Right hindlimb (tissue), 1 donor: ENCODE results near the gene SLC12A5.

ENCODE experiments used
- DNase-seq: peaks from one replicate; pipeline ENCODE4 v3.0.0-alpha.2; 2018

Gene SLC12A5

GRCh38 chr20:46030284-46031013 lies 1.4 kb downstream of the SLC12A5 start:
- no peak for DNase-seq

DNA sequence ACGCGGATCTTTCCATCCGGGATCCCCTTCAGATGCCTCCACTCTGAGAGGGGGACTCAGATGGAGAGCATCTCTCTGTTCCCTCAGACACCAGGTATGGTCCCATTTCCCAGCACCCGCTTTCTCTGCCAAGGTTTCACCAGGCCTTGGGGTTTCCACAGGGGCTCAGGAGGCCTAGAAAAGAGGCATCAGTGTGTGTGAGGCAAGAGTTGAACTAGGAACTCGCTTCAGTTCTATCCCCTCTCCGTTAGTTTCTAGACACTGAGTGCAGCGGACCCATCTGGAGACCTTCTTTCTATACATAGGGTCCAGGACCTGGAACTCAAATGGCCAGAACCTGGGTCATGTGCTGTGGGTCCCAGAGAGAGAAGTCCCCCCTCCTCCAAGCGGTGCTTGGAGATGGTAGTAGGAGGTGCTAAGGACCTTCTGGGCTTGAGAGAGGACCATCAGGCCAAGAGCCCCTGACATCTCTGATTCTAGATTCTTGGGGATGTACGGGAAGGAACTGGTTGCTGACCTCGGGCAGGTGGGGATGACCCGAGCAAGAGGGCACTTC lies 2.1 kb downstream of the SLC12A5 start:
- DNase-seq, result no peak

DNA sequence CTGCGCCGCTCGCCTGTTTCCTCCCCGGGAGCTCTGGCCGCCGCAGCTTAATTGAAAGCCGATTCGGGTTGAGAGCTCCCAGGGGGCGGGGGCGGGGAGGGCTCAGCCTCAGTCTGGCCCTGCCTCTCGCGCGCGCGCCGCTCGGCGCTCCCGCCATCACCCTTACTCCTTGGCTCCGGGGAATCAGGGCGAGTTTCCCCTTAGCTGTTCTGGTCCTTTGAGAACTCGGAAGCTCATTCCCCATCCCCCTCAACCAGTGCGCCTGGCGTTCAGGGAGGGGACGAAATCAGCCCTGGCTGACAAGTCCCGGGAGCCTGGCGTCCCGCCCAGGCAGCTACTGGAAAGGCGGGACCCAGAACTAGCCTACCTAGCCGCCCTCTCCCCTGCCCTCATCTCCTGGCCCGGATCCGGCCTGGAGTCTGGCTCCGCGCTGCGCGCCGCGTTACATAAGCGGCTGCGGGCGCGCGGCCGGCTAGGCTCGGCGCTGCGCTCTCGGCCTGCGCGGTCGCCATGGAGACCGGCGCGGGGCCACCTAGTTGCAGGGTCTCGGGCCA lies 2.8 kb downstream of the SLC12A5 start:
- no peak for DNase-seq

DNA sequence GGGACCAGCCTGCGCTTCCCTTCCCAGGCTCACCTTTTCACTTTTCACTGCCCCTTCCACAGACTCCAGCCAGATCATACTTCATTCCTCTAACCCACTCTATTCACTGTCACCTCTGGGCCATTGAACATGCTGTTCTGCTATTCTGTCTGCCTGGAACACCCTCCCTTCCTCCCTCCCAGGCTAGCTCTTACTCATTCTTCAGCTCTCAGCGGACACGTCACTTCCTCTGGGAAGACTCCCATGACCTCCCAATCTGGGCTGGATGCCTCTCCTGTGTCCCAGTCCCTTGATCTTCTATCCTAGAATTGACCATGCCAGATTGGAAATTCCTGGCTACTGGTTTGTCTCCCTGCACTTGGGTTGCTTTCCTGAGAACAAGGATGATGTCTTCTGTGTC lies 5.0 kb downstream of the SLC12A5 start:
- DNase-seq, result no peak

DNA sequence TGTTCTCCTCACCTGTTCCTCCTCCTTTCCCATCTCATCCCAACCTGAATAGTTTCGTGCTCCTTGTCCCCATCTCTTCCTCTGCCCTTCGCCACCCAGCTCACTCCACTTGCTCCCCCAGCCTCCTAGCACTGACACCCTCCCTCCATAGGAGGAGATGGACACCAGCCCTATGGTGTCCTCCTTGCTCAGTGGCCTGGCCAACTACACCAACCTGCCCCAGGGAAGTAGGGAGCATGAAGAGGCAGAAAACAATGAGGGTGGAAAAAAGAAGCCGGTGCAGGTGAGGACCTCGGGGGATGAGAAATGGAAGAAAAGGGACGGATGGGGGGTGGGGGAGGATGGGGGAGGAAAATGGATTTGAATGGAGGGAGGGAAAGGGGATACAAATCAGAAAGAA lies 6.2 kb downstream of the SLC12A5 start:
- no peak for DNase-seq

DNA sequence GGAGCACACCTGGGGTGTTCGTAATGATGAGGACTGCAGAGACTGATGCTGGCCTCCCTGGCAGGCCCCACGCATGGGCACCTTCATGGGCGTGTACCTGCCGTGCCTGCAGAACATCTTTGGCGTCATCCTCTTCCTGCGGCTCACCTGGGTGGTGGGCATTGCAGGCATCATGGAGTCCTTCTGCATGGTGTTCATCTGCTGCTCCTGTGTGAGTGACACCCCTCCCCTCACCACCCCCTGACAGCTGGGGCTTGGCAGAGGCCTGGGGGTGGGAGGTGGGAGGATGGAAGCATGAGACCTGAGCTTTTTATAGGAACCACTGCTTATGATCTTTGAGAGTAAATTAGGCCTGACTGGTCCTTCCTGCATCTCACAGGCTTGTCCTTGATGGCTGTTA lies 6.7 kb downstream of the SLC12A5 start:
- no peak for DNase-seq

- no peak for DNase-seq
Observed at GRCh38 chr20:46036370-46036769, 7.4 kb downstream of the SLC12A5 start.

DNA sequence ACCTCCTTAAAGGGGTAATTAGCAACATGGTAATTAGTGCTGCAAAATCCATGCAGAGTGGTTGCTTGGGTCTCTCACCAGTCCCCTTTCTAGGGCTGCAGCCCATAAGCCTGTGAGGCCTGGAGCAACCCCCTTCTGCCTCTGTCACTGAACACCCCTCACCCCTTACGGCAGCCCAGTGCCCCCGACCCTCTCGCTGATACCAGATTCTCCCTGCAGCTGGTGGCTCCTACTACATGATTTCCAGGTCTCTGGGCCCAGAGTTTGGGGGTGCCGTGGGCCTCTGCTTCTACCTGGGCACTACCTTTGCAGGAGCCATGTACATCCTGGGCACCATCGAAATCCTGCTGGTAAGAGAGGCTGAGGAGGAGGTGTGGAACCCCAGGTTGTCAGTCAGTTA lies 8.0 kb downstream of the SLC12A5 start:
- DNase-seq, result no peak

GRCh38 chr20:46040902-46041535 lies 12.0 kb downstream of the SLC12A5 start:
- peak; percentile 63 for DNase-seq

- DNase-seq, result no peak
Observed at GRCh38 chr20:46043556-46043955, 14.5 kb downstream of the SLC12A5 start.

GRCh38 chr20:46044896-46045295 lies 15.9 kb downstream of the SLC12A5 start:
- no peak for DNase-seq

GRCh38 chr20:46046588-46047310 lies 17.7 kb downstream of the SLC12A5 start:
- no peak for DNase-seq

GRCh38 chr20:46047821-46048220 lies 18.8 kb downstream of the SLC12A5 start:
- no peak for DNase-seq

DNA sequence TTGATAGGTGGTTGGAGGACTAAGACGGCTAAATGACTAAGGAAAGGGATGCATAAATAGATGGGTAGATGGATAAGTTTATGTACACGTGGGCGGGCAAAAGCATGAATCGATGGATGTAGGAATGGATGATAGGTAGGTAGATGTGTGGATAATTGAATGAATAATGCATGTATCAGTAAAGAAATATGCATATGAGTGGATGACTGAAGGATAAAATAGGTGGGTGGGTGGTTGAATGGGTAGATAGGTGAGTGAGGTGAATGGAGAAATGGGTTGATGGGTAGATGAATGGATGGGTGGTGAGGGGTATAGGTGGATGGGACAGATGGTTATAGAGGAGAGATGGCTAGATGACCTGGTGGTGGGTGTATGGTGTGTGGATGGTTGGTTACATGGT lies 20.2 kb downstream of the SLC12A5 start:
- DNase-seq, result no peak

- no peak for DNase-seq
Observed at GRCh38 chr20:46049815-46050214, 20.8 kb downstream of the SLC12A5 start.

DNA sequence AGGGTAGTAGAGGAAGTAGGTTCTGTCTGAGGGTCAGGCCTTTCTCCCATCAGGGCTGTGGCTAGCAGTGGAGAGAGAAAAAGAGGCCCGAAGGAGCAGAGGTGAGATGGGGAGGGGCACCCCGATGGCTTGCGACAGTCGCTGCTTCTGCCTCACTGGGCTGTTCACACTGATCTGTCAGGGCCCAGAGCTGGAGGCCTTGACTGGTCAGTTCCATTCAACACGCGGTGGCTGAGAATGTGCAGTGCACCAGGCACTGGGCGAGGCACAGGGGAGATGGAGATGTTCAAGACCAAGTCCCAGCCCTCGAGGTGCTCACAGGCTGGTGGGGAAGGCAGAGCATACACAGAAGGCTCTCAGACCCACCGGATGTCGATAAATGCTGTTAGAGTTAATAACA lies 21.4 kb downstream of the SLC12A5 start:
- DNase-seq, result no peak

DNA sequence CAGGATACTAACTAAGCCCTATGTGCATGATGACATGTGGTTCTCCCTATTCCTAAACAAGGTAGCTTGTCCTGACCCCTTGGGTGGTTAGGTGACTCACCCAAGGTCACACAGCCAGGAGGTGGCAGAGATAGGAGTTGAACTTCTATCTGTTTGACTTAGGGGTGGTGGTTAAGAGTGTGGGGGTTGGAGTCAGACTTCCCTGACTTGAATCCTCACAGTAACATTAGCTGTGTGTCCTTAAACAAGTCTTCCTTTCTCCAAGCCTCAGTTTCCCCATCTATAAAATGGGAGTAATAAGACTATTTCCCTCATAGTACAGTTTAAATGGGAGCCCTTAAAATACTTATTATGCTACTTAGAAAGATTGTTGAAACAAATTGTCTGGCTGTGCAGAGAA lies 21.9 kb downstream of the SLC12A5 start:
- no peak for DNase-seq

DNA sequence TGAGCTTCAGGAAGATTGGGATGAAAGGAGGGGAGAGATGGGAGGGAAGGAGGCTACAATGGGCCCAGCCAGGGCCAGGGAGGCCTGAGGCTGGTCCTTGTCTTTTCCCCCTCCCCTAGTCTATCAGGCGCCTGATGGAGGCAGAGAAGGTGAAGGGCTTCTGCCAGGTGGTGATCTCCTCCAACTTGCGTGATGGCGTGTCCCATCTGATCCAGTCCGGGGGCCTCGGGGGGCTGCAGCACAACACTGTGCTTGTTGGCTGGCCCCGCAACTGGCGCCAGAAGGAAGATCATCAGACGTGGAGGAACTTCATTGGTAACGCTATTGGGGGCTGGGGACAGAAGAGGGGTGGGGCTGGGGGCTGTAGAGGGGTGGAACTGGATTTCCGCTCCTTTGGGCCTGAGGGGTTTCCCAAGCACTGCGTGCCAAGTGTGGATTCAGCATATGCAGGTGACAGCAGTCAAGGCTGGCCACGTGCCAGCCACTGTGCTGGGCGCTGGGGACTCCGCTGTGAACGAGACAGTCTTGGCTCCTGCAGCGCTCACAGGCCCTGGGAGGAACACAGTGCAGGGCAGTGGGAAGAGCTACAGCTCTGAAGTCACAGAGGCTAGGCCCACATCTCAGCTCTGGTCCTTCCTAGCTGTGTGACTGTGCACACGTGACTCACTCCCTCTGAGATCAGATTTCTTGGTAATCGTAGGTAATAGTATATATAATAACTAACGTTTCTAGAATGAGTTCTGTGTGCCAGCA lies 22.7 kb downstream of the SLC12A5 start:
- no peak for DNase-seq

GRCh38 chr20:46053416-46053815 lies 24.4 kb downstream of the SLC12A5 start:
- DNase-seq, result no peak

GRCh38 chr20:46054606-46055005 lies 25.6 kb downstream of the SLC12A5 start:
- DNase-seq, result no peak

DNA sequence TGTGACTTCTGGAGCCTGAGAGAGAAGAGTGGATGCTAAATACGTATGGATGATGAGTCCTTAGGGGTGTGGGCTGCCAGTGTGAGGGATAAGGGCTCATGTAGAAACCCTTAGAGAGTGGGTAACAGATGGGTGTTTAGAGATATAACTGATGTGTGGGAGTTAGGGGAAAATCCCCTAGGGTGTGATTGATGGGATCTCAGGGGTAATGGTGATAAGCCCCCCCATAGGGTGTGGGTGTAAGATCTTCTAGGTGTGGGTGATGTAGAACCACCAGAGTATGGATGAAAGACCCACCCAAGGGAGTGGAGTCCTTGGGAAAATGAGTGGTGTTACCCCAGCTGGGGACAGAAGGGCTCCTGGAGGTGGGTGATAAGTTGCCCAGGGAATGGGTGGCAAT lies 26.3 kb downstream of the SLC12A5 start:
- no peak for DNase-seq

DNA sequence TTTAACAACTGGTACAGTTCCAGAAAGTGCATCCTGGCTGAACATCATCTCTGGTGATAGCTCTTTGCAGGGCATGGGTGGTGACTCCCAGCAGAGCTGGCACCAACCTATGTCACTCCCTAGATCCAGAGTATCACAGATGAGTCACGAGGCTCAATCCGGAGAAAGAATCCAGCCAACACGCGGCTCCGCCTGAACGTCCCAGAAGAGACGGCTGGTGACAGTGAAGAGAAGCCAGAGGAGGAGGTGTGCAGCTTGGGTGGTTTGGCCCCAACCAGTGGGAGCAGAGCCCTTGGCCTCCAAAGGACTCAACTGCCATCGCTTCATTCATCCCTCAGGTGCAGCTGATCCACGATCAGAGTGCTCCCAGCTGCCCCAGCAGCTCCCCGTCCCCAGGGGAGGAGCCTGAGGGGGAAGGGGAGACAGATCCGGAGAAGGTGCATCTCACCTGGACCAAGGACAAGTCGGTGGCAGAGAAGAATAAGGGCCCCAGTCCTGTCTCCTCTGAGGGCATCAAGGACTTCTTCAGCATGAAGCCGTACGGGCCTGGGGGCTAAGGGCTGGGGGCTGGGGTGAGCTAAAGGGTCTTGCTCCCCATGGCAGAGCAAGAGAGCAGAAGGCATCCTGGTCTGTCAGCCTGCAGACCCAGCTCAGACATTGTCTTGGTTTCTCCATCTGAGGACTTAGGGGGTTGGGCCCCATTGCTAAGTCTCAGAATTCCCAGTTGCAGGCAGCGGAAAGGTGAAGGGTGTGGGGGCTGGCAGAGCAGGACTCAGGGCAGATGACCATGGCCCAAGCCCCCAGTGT lies 27.2 kb downstream of the SLC12A5 start:
- DNase-seq, result no peak
